Measurements from ENCODE around the gene MDN1. TPM values are rescaled to one million over a fixed set of nuclear protein-coding genes. Genes with fewer than 3 reads are reported as not detected.

The MDN1 gene
- total RNA-seq, 1 experiment from 2014 or later, result 50.0 TPM

DNA sequence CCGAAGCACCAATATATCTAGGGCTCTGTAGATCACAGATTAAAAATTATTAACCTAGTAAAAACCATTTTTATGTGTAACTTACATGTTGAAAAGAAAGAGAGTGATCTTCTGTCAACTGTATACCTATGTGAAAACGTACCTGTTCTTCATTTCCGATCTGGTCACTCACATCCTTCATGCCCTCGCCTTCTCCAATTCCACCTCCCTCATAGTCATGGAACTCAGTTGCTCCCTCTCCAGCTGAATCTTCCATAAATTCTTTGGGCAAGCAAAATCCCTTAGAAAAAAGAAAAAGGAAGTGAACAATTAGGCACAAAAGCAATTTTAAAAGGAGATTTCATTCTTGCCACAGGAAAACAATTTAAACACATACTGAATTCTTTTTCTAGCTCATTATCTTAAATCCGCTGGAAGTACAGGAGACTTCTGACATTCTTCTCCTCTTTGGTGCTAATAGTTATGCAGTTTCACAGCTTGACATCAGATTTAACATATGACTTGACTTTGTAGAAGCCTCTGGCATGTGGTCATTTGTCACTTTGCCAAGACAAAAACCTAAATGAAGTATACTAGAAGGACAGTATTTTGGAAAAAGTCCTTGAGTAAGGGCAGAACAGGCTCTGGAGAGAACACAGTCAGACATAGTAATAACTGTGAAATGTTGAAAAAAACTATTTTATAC lies 151.6 kb downstream of the MDN1 start:
- Mint-ChIP-seq H3K36me3 (ENCODE audit: insufficient read depth, unreplicated experiment) (peaks cover 32% of the 10 kb centered on the region), H3K27me3 (ENCODE audit: unreplicated experiment) (no peaks in the 10 kb centered on the region), H3K4me3 (ENCODE audit: low read depth, unreplicated experiment) (no peak overlapping the region), H3K9me3 (ENCODE audit: low read depth, unreplicated experiment) (no peaks in the 10 kb centered on the region), H3K27ac (ENCODE audit: unreplicated experiment) (no peak overlapping the region), H3K4me1 (ENCODE audit: low read depth, unreplicated experiment) (no peaks in the 10 kb centered on the region)
- DNase-seq, result no peak
- CTCF ChIA-PET, result no interaction called here
- no TSS peak for BruUV-seq (replicated peaks)
- intact Hi-C loops (cut with micrococcal nuclease; ENCODE audit: unreplicated experiment), result no loop called here
- TF ChIP-seq, protein P1, sequence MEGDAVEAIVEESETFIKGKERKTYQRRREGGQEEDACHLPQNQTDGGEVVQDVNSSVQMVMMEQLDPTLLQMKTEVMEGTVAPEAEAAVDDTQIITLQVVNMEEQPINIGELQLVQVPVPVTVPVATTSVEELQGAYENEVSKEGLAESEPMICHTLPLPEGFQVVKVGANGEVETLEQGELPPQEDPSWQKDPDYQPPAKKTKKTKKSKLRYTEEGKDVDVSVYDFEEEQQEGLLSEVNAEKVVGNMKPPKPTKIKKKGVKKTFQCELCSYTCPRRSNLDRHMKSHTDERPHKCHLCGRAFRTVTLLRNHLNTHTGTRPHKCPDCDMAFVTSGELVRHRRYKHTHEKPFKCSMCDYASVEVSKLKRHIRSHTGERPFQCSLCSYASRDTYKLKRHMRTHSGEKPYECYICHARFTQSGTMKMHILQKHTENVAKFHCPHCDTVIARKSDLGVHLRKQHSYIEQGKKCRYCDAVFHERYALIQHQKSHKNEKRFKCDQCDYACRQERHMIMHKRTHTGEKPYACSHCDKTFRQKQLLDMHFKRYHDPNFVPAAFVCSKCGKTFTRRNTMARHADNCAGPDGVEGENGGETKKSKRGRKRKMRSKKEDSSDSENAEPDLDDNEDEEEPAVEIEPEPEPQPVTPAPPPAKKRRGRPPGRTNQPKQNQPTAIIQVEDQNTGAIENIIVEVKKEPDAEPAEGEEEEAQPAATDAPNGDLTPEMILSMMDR (IDR thresholded peaks at IDR 0.05; ENCODE audit: unreplicated experiment), result no peak

DNA sequence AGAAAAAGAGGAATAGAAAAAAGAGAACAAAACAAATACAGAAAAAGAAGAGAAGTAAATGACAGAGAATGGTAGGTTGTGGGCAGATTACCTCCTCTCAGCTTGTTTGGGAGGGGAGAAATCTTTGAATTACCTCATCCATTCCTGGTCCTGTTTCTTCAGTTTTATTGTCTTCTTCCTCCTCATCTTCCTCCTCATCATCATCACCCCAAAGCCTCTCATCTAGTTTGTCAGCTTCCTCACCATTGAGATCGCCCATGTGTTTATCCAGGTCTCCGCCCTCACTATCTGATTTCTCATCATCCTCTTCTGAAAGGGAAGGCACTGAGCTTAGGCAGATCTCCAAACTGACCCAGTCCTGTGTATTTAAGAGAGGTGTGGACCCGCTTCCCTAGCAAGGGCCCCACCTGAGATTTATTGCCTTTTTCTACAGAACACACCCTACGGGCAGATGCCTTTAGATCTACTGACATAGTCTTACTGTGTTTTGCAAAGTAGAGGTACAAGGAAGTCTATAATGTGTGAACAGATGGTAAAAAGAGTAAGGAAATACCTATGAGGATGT lies 156.9 kb downstream of the MDN1 start:
- CTCF ChIA-PET, result no interaction called here
- BruUV-seq (replicated peaks), result no TSS peak
- no peak for DNase-seq
- Mint-ChIP-seq H3K27me3 (ENCODE audit: unreplicated experiment) (no peaks in the 10 kb centered on the region), H3K27ac (ENCODE audit: unreplicated experiment) (no peak overlapping the region), H3K36me3 (ENCODE audit: insufficient read depth, unreplicated experiment) (peaks cover 22% of the 10 kb centered on the region), H3K4me1 (ENCODE audit: low read depth, unreplicated experiment) (no peaks in the 10 kb centered on the region), H3K4me3 (ENCODE audit: low read depth, unreplicated experiment) (no peak overlapping the region), H3K9me3 (ENCODE audit: low read depth, unreplicated experiment) (no peaks in the 10 kb centered on the region)
- TF ChIP-seq, protein P1 (IDR thresholded peaks at IDR 0.05; ENCODE audit: unreplicated experiment), result no peak
- intact Hi-C loops (cut with micrococcal nuclease; ENCODE audit: unreplicated experiment), result no loop called here

DNA sequence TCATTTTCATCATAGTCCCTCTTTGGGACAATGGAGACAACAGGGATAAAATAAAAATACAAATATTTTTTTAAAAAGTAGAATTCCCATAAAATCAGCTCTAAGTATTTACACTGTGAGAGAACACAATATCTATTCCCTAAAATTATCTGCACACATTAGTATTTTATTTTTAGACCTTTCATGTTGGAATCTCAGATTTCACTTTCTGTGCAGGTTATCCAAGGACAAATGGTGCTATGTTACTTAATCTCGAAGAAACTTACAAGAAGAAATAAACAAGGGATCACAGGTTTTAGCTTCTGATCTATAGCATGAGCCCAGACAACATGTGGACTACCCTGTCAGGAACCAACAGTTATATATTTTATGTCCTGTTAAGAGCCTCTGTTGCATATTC lies 158.0 kb downstream of the MDN1 start:
- no peaks in the 10 kb centered on the region for H3K4me1 Mint-ChIP-seq (ENCODE audit: low read depth, unreplicated experiment)
- no TSS peak for BruUV-seq (replicated peaks)
- H3K27me3 Mint-ChIP-seq (ENCODE audit: unreplicated experiment), result no peaks in the 10 kb centered on the region
- CTCF ChIA-PET, result no interaction called here
- intact Hi-C loops (cut with micrococcal nuclease; ENCODE audit: unreplicated experiment), result no loop called here
- H3K9me3 Mint-ChIP-seq (ENCODE audit: low read depth, unreplicated experiment), result no peaks in the 10 kb centered on the region
- H3K36me3 Mint-ChIP-seq (ENCODE audit: insufficient read depth, unreplicated experiment), result peaks cover 18% of the 10 kb centered on the region
- no peak overlapping the region for H3K27ac Mint-ChIP-seq (ENCODE audit: unreplicated experiment)
- DNase-seq, result no peak
- H3K4me3 Mint-ChIP-seq (ENCODE audit: low read depth, unreplicated experiment), result no peak overlapping the region
- TF ChIP-seq, protein P1 (IDR thresholded peaks at IDR 0.05; ENCODE audit: unreplicated experiment), result no peak

DNA sequence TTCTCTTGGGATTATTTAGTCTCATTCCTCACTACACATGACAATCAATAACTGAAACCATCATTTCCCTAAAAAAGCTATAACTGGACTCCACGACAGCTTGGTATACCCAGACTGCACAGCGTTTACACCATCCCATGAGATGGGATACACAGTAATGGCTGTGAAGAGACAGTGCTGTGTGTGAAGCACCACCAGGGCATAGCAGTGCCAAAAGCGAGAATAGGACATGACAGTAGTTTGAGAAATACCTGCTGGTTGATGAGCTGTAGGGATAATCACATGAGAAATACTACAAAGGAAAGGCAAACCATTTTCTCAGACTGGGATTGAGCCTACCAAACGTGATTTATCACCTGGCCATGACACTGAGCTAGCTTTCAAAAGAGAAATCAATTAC lies 158.6 kb downstream of the MDN1 start:
- CTCF ChIA-PET, result no interaction called here
- intact Hi-C loops (cut with micrococcal nuclease; ENCODE audit: unreplicated experiment), result no loop called here
- peaks cover 14% of the 10 kb centered on the region for H3K36me3 Mint-ChIP-seq (ENCODE audit: insufficient read depth, unreplicated experiment)

More for the DNA sequence above, 158.6 kb downstream of the MDN1 start:
- H3K27ac Mint-ChIP-seq (ENCODE audit: unreplicated experiment), result no peak overlapping the region
- H3K27me3 Mint-ChIP-seq (ENCODE audit: unreplicated experiment), result no peaks in the 10 kb centered on the region
- H3K9me3 Mint-ChIP-seq (ENCODE audit: low read depth, unreplicated experiment), result no peaks in the 10 kb centered on the region
- TF ChIP-seq, protein P1 (IDR thresholded peaks at IDR 0.05; ENCODE audit: unreplicated experiment), result no peak
- no peak overlapping the region for H3K4me3 Mint-ChIP-seq (ENCODE audit: low read depth, unreplicated experiment)
- H3K4me1 Mint-ChIP-seq (ENCODE audit: low read depth, unreplicated experiment), result no peaks in the 10 kb centered on the region
- DNase-seq, result no peak
- BruUV-seq (replicated peaks), result no TSS peak

Data from Calu3 (cell line).